HG02938 (cell line): Measurements from ENCODE around the gene MTMR3.
"Not testable (repeated sequence)": the region's sequence is repeated elsewhere in the genome, so short reads cannot be mapped to it uniquely, and the experiment has no call there.

ENCODE experiments used
- ATAC-seq: cut with Tn5 transposase; IDR thresholded peaks from one replicate; pipeline ENCODE4 v1.9.1; 2021; ENCODE audit warnings: mild to moderate bottlenecking, moderate library complexity; ENCODE audit not compliant: unreplicated experiment

Gene MTMR3

DNA sequence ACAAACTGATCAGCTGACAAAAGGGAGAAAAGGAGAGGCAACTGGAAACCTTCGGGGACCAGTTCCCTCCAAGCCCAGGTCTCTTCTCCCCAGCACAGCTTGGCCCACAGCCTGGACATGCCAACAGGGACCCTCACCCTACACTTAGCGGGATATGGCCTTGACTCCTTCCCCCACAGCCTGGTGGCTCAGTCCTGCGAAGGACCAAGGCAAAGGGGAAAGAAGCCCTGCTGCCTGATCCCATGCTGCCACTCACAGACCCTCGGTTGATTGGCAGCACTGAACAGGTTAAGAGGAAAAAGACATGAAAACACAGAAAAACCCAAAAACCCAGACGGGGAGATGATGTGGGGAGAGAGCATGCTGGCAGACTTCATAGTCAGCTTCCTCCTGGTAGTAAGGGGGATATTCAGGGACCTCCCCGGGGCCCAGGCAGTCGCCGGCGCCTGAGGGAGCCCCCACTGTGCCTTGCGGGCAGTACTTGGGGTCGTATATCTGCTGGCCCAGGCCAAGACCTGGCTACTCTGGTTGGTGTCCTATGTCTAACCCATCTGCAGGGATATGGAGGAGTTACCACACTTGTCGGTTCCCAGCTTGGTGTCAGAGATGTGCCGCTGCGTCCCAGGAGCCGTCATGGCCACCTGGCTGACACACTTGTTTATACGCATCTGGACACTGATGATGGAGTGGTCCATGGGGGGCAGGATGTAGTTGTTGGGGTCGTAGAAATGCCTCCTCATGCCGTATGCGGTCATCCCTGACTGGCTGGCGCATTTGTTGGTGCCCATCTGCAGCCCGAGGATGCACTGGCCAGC, 163.1 kb downstream of the MTMR3 start:
- no peak for ATAC-seq

DNA sequence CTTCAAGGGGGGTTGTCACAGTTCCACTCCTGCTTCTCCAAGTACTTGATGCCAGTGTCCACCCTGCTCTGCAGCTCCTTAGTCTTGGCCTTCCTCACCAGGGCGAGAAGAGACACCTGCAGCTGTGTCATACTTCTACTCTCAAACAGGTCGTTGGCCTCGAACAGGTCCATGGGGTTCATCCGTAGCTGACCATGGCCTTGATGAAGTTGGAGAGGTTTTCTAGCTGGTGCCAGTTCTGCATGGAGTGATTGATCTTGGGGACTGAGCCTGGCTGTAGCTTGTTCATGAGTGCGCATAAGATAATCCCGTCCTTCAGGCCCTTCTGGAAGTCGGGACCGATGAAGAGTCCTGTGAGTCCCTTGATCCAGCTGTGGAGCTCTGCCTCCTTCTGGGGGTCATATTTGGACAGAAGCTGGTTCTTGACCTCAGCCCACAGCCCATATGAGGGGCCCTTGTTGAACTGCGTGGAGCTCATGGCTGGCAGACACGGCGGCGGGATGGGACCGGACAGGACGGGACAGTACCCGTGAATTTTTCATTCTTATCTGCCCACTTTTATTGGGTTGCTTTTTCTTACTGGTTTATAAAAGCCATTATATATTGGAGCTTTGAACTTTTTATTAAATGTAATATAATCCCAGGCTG, 163.9 kb downstream of the MTMR3 start:
- ATAC-seq, result no peak

DNA sequence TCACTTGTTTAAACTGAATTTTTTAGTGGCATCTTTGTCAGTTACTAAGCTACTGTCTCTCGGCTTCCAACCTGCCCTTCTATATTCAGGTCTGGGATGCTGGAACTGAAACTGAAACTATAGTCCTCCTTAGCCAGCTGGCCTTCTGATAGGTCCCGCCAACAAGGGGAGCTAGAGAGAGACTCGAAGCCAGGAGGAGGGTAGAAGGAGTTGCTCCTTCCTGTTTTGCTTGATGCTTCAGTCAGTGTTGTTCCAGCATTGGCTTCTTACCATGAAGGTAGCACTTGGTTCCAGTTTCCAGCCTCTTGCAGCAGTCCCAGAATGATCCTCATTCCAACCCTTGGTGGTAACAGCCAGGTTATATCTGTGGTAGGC, 164.4 kb downstream of the MTMR3 start:
- ATAC-seq, result no peak

DNA sequence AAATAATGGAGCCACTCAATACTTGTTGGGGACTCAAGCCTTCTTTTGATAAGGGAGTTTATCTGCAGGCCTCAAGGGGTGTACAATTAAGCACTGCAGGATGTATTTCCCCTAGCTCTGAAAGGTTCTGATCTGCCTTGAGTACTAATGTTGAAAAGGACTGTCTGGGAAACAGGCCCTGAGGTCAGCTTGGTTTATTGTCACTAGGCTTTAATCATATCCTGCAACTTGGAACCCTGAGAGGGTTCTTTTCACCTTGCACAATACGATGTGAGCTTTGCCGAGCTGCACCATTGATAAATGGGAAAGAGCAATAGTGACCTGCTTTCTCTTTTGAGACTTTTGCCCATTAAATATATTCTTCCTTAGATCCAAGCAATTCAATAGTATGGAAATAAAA, 165.7 kb downstream of the MTMR3 start:
- no peak for ATAC-seq

DNA sequence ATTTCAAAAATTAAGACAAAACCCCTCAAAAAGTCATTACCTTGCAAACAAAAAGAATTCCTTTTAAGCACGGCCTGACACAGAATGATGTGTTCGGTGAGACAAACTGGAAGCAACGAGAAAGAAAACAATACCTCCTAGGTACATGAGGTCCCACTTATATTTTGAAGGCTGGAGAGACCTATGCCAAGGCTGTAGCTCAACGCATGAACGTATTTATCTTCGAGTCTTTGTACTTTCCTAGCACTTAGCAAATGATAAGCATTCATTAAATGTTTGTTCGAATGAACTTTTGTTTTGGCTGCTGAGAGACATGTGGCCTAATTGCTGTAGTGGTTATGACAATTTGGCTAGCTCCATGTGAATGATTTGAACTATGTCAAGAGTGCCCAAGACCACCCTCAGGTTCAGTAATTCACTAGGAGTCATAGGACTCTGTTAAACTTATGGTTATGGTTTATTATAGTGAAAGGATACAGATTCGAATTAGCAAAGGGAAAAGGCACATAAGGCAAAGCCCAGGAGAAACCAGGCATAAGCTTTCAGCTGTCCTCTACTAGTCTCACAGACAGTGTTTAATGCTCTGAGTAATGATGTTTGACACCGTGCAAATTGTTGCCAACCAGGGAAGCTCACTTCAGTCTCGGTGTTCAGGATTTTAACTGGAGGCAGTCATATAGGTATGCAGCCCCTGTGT, 171.2 kb downstream of the MTMR3 start:
- no peak for ATAC-seq

DNA sequence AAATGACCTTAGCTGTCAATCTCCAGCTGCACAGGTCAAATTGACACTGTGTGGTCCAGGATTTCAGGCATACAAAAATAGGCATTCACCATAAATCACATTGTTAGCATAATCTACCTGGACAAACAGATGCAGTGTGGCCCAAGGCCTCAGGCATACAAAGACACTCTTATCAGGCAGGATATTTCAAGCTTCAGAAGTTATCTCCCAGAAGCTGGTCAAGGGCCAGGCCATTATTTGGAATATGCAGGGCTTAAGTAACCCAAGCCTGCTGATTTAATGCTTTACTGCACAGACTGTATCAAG, 171.7 kb downstream of the MTMR3 start:
- no peak for ATAC-seq

DNA sequence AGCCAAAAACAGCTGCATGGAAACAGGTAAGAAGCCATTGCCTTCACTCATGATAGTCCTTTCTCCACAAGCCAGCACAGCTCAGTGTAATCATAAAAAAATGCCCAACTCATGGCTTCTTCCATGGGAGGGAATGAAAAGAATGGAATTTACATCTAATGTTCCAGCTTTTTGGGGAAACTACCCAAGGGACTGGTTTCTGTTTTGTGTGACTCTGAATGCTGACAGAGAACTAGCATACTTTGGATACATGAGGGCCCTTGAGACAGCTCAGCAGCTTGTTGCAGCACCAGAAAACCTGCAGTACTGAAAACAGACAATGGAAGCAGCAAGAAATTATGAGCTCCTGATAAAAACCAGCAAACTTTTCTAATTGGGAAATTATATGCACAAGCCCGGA, 173.0 kb downstream of the MTMR3 start:
- no peak for ATAC-seq

DNA sequence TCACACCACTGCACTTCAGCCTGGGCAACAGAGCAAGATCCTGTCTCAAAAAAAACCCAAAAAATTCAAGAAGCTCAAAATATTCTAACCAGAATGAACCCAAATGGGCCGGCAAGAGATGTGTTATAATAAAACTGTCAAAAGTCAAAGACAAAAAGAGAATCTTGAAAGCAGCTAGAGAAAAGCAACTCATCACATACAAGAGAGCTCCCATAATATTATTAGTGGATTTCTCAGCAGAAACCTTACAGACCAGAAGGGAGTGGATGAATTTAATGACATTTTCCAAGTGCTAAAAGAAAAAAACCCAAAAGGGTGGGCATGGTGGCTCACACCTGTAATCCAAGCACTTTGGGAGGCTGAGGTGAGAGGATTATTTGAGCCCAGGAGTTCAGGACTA, 174.4 kb downstream of the MTMR3 start:
- no peak for ATAC-seq

DNA sequence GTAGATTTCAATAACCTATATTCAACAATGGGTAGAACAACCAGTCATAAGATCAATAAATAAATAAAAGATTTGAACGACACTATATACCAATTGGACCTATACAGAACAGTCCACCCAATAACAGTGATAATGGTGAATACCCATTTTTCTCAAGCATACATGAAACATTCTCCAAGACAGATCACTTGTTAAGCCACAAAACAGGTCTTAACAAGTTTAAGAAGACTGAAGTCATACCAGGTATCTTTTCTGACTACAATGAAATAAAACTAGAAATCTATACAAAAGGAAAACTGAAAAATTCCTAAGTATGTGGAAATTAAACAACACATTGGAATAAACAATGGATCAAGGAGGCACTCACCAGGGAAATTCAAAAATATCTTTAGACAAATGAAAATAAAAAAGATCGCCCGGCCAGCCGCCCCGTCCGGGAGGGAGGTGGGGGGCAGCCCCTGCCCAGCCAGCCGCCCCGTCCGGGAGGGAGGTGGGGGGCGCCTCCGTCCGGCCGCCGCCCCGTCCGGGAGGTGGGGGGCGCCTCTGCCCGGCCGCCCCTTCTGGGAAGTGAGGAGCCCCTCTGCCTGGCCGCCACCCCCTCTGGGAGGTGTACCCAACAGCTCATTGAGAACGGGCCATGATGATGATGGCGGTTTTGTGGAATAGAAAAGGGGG, 176.5 kb downstream of the MTMR3 start:
- not testable (repeated sequence) for ATAC-seq

DNA sequence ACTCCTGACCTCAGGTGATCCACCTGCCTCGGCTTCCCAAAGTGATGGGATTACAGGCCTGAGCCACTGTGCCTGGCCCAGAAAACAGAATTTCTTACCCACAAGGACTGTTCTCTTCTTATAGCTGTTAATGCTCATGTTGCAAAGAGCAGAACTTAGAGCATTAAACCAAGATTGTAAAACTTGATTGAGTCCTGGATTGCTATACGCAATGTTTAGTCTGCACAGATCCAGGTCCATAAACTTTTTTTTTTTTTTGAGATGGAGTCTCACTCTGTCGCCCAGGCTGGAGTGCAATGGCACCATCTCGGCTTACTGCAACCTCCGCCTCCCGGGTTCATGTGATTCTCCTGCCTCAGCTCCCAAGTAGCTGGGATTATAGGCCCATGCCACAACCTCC, 178.1 kb downstream of the MTMR3 start:
- not testable (repeated sequence) for ATAC-seq

DNA sequence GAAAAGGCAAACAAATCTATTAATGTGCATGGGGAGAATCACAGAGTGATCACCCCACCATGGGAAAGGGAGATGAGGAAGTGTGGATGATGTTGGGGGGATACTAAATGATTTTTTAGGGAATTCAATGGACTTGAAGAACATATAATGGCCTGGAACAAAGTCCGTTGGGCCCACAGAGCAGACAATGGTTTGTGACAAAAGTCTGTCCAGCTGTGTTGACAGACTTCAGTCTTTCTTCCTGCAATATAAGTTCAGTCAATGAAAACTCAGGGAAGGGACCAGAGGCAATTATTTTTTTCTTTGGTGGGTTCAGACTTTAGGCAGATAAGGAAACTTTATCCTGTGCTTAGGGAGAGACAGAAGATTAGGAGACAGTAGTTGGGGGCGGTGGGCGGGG, 179.3 kb downstream of the MTMR3 start:
- ATAC-seq, result no peak

DNA sequence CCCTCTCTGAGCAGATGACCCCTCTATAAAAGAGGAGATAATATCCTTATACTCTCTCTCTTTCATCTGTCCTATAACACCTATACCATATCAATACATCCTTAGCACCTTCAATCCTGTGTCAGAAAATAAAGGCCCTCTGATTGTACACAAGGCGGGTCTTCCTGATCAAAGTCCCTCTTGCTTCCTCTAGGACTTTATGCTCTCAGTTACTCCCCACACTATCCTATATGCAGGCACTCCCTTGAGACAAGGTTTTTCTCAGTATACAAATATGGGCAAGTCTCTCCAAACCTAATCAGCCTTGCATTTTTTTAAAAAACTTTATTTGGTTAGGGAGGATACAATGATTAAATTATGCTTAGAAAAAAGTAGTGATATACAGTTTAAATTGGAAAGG, 180.0 kb downstream of the MTMR3 start:
- no peak for ATAC-seq

DNA sequence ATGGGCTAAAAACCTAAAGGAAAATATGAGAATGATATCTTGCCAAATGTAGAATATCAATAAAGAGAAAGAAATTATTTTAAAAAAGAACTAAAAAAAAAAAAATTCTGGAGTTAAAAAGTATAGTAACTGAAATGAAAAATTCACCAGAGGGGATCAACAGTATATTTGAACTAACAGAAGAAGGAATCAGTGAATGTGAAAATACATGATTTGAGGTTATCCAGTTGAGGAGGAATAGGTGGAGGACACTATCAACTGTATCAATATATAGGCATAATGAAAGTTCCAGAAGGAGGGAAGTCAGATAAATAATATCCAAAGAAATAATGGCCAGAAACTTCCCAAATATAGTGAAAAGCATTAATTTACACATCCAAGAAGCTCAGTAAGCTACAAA, 181.2 kb downstream of the MTMR3 start:
- ATAC-seq, result no peak

DNA sequence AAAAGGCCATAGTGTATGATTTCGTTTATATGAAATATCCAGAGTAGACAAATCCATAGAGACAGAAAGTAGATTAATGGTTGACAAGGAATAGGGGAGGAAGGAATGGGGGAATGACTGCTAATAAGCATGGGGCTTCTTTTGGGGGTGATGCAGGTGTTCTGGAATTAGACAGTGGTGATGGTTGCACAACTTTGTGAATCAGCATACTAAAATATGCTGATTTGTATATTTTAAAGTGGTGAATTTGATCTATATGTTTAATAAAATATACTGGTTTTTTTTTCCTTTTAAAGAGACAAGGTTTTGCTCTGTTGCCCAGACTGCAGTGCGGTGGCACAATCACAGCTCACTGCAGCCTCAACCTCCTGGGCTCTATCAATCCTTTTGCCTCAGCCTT, 190.8 kb downstream of the MTMR3 start:
- no peak for ATAC-seq

DNA sequence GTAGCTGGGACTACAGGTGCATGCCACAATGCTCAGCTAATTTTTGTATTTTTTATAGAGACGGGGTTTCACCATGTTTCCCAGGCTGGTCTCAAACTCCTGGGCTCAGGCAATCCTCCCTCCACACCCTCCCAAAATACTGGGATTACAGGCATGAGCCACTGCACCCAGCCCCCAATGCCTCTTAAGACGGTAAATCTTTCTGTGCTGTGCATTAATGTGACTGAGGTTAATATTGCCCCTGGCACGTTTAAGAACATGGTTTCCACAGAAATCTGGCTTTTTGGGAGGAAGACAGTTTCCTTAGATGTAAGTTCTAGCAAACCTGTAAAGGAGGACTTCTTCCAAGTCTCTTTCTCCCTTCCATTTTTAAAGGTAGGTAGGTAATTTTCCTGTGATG, 191.2 kb downstream of the MTMR3 start:
- no peak for ATAC-seq

DNA sequence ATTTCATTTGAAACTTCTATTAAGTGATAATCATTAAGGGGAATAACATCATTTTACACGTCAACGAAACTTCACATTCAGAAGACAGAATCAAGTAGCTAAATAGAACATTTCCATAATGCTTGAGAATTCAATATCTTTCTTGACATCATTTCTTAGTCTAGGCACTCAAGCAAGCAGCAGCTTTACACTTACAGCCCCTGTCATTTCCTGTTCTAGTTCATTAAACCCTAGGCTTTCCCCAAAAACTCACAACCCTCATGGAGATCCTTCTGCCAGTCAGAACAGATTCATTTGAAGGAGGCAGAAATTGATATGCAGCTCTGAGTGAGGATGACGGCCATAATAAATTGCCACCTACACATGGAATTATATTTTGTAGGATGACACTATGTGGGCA, 192.0 kb downstream of the MTMR3 start:
- no peak for ATAC-seq

DNA sequence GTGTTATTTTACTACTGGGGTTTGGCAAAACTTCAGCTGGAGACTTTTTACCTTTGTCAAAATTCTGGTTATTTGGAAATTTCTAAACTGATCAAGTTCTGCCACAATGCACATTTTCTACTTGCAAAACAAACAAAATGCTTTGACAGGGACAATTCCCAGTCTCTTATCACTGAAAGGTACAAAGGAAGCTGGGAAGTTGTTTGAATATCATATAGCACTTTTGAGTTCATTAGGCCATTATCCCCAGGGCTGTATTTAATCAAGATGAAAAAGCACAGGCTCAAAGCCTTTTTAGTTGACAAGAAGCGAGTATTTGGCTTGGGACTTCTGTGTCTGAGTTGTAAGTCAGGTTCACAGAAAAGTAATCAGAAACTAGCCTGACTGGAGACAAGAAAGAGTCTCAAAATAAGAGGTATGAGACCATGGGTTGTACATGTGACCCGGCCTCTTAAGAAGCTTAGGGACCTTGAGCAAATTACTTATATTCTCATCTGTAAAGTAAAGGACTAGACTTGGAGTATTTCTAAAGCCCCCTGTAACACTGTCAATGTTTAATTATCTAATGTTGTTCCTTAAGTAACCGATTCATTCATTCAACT, 194.4 kb downstream of the MTMR3 start:
- ATAC-seq, result no peak

DNA sequence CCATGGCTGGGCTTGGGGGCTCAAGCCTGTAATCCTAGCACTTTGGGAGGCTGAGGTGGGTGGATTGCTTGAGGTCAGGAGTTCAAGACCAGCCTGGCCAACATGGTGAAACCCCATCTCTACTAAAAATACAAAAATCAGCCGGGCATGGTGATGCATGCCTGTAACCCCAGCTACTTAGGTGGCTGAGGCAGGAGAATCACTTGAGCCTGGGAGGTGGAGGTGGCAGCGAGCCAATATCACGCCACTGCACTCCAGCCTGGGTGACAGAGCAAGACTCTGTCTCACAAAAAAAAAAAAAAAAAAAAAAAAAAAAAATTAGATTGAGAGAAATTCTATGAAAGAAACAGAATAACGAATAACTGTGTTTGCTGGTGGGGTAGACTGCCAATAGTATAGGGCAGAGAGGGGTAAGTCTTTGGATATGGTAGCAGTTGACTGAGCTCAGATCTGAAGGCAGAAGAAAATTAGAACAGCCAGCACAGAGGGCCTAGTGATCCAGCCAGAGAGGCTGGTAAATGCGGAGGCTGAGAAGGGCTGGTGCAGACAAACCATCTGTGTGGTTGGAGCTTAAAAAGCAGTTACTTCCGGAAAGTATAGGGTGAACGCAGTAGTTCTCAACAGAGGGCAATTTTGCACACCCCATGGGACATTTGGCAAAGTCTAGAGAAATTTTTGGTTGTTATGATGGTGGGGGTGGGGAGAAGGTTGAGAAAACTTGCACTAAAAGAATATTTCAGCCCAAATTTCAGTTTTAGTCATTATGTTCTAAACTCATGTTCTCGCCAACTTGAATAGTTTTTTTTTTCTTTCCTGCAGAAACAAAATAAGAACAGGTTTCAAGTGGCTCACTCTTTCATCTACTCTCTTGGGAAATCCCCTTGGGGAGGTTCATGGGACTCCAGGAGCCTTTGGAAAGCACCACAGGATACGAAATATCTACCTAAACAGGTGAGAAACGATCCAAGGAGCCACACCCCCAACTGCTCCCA, 195.6 kb downstream of the MTMR3 start:
- ATAC-seq, result no peak

DNA sequence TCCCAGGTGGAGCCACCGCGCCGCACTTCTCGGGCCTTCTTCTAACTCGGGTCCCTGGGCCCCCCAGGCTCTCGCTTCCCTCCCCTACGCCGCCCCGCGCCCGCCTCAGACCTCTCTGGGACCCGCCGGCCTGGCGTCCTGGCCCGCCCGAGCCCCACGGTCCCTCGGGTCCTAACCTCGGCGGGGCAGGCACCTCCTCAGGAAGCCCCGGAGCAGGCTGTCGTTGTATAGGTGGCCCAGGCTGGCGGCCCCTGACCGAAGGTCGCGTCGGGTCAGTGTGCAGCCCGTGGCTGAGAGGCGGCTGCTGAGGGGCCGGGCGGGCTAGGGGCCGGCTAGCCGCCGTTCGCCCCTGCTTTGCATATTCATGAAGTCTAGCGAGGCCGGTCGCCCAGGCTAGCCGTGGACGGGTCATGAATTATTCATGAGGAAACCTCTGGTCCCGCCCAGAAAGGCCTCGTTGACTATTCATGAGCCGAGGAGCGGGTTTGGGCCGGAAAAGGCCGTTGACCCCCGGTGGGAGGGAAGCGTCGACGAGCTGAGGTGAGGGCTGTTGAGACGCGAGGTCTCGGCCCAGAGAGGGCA, 197.1 kb downstream of the MTMR3 start, which contains the start of gene HORMAD2:
Gene HORMAD2 (plus strand): TSS at position 513 of the 582 bp plus-strand sequence. CDS start 13,489 bp downstream, outside the sequence.
- ATAC-seq, result no peak
